HG03378 (cell line): Measurements from ENCODE around the gene ABCA1.
"Not testable (repeated sequence)": the region's sequence is repeated elsewhere in the genome, so short reads cannot be mapped to it uniquely, and the experiment has no call there.

ENCODE experiments used
- ATAC-seq: cut with Tn5 transposase; IDR thresholded peaks from one replicate; pipeline ENCODE4 v1.9.1; 2021; ENCODE audit warnings: mild to moderate bottlenecking, moderate library complexity; ENCODE audit not compliant: unreplicated experiment

The ABCA1 gene

DNA sequence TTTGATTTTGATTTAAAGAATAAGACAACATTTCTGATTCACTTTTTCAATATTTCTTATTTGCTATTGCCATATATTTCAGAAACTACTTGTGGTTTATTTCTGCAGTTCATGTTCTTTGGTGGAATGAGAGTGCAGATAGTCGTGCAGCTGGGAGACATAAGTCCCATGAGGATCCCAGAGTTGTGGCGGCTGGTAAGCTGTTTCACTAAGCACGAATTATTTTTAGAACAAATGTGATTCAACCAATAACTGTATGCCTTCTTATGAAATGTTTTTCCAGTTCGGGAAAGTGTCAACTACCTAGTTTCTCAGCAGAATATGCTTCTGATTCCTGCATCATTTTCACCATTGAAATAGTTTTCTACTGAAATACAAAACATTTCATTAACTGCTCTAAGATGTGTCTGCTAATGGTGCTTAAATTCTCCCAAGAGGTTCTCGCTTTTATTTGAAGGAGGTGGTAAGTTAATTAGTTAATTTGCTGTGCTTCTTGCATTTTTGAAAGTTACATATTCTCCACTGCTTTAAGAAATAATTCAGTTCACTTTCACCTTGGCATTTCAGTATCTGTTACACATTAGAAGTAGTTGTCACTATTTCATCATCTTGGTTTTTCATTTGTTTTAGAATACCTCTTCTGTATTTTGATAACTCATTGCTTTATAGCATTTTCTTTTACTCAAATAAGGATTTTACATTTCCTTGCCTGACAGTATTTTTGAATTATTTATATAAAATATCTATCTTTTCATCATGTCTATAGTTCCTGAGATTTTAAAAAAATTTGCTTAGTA is 155.0 kb downstream of the ABCA1 start:
- peak; percentile 42 for ATAC-seq

DNA sequence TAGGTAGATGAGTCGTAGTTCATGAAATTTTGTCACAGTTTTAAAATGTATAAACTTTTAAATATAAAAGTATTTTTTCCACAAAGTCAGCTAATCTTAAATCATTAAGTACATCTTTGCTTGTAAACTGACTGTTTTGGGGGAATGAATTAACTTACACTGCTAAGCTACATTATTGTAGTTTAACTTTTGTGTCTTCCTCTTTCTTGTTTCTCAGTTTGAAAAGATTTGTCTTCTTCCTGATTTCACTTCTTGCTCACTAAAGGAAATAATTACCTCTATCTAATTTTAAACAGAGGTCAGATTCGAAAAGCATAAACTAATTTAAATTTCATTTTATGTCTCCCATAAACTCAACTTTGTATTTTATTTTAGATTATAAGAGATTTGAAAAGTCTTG is 158.3 kb downstream of the ABCA1 start:
- peak; percentile 40 for ATAC-seq

DNA sequence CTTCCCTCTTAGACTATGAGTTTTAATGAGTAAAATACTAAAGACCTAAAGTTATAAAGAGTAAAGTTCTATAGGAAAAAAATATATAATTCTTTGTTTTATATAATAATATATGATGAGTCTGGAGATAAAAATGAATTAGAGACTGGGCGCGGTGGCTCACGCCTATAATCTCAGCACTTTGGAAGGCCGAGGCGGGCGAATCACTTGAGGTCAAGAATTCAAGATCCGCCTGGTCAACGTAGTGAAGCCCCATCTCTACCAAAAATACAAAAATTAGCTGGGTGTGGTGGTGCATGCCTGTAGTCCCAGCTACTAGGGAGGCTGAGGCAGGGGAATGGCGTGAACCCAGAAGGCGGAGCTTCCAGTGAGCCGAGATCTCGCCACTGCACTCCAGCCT is 158.9 kb downstream of the ABCA1 start:
- ATAC-seq: not testable (repeated sequence)

DNA sequence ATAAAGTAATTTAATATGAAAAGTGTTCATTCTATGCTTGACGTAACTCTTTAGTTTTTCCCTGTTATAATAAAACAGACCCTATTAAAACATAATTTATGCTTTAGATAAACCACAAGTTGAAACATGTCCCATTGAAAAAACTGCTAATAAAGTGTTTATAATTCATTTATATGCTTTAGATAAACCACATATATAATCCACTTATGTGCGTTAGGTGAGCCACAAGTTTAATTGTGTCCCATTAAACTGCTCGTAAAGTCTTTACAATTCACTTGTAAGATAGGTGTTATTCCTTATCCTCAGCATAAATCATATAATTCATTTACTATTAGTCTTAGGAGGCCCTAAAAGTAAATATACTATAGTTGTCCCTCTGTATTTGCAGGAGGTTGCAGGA is 160.4 kb downstream of the ABCA1 start:
- ATAC-seq: no peak

DNA sequence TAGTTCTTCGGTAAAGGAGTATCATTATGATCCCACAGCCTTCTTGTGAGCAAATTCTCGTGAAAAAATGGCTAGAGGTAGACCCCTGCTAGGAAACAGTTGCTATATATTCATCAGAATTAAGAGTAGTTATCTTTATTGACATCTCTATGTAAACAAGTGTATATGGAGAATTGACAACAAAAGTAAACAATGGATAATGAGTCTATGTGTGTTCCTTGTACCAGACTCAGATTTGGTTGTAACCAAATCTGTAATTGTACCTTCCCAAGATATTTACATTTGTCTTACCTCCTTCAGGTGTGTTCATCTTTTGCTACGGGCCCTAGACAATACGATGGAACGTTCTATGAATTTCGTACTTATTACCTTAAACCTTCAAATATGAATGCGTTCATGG is 161.9 kb downstream of the ABCA1 start:
- ATAC-seq: no peak

DNA sequence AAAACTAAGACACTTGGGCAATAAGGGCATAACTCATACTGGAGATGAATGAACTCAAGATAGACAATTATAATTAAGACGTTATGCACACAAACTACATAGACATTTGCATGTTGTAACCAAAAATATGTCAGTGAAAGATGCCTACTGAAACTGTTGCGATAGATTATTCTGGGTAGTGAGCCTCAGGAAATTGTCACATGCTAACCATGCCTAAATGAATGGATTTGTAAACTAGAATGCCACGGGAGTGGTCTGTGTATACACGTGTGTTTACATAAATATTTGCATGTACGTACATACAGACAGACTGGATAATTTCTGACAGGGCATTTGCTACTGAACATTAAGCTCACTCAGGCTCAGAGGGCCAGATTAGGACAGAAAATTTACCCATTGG is 162.8 kb downstream of the ABCA1 start:
- peak; percentile 44 for ATAC-seq

DNA sequence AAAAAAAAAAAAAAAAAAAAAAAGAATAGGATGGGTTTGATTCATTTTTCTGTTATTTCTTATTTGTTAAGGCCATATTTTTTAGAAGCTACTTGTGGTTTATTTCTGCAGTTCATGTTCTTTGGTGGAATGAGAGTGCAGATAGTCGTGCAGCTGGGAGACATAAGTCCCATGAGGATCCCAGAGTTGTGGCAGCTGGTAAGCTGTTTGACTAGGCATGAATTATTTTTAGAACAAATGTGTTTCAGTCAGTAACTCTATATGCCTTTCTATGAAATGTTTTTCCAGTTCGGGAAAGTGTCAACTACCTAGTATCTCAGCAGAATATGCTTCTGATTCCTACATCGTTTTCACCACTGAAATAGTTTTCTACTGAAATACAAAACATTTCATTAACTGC is 169.0 kb downstream of the ABCA1 start:
- peak; percentile 49 for ATAC-seq

DNA sequence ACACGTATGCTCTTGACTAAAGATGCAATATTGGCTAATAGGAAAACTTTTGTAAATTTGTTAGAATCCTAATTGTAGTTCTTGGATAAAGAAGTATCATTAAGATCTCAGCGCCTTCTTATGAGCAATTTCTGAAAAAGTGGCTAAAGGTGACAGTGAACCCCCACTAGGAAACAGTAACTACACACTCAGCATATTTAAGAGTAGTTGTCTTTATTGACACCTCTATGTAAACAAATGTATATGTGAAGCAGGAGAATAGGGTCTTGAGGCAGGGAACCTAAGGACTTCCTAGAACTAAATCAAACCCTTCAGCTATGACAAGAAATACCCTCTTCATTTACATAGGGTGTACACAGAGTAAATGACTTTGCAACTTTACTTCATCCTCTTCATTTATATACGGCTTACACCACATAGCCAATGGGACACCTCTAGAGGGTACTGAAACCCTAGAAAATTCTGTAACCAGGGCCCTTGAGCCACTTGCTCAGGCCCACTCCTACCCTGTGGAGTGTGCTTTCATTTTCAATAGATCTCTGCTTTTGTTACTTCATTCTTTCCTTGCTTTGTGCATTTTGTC is 177.7 kb downstream of the ABCA1 start:
- ATAC-seq: peak; percentile 37

DNA sequence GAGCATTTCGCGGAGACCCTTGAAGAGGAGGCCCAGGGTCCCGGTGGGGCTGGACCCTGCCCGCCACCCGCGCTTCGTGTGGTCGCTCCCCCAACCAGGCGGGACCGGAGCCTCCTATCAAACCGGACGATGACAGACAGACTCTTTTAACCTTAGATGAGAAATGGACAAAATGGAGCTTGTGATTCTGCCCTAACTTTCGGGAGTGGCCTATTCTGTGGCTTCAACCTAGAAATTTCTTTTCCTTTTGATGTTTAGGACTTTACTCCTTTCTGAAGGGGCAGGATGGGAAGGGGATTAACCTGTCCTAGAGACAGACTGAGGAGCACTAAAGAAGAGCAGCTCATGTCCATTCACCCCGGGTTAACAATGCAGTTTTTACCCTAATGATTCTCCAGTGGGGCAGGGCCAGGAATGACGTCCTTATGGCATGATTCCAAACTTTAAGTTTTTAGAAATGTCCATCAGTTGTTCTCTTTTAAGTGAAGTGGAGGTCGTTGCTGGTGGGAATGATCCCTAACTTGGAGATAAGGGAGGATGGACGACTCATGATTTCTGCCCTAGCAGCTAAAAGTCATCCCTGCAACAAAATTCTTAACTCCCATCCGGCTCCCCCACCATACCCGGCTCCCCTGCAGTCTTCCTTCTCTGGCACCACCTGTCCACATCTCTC is 179.5 kb downstream of the ABCA1 start:
- peak; percentile 0 for ATAC-seq

DNA sequence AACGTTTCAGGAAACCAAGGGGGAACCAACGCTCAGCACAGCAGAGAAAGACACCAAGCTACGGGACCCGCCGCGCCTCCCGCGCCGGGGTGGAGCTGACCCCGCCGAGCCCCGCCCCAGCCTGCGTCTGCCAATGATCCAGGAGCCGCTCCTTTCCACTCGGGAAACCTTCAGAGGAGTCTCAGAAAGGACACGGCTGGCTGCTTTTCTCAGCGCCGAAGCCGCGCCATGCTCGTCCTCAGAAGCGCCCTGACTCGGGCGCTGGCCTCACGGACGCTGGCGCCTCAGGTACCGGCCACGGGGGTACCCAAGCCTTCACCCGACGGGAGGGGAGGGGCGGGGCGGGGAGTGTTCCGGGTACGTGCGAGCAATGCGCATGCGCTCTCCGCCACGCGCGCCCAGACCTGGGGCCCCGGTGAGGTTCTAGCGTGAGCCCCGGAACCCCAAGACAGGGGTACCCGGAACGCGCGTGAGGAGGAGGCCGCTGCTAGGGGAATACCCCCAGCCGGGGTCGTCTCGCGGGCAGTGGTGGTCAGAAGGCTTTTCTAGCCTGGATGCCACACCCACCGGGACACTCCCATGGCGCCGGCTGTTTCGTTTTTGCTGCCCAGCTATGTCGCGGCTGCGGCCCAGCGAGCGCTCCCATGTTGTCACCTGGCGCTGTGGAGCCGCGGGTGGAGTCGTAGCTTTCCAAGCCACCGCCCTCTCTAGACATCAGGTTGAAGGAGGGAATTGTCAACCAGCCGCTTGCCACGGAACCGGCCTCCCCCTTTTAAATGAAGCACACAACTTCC is 180.2 kb downstream of the ABCA1 start, which contains the start of gene NIPSNAP3A:
NIPSNAP3A (plus strand) TSS at position 119 of the 794 bp plus-strand sequence; CDS start at position 229, 110 bp downstream.
- ATAC-seq: peak; percentile 75

DNA sequence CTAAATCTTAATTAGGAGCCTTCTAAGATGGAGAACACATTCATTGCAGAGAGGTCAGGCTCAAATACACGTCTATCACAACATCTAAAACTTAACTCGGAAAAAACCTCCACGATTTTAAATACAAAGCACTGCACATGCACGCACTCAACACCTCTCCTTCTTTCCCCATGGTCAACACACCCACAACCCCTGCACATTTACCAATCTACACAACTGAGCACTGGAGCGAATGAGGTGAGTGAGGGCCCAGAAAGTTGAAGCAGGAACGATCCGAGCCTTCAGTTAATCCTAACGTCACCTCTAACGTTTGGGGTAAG is 180.8 kb downstream of the ABCA1 start:
- ATAC-seq: no peak

DNA sequence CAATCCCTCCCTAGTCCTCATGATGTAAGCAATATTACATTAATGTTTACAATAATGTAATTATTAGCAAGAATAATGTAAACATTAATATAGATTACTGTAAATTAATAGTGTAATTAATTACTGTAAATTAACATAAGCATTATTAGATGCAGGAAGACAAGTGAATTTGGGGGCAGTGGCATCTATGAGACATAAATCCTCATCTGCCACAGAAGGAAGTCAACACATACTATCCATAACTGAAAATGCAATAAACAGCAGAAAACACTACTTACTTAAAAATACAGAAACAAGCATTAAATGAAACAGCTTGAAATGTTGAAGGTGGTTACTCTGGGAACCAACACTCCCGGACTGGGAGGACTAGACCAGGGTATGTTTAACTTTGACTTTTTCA is 181.2 kb downstream of the ABCA1 start:
- ATAC-seq: no peak

DNA sequence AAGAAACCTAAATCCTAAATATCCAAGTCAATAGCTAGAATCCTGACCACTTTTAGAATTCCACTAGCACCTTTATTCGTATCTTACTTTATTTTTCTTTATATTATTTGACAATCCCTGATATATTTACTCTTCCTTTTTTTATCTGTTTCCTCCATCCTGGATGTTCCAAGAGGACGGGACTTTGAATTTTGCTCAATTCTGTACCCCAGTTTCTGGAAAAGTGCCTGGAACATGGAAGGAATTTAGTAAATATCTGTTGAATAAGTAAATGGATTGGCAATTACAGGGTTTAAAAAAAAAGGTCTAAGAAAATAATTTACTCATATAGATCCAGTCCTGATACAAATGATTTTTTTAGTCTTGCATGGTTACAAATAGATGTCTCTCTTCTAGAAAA is 181.7 kb downstream of the ABCA1 start:
- no peak for ATAC-seq

DNA sequence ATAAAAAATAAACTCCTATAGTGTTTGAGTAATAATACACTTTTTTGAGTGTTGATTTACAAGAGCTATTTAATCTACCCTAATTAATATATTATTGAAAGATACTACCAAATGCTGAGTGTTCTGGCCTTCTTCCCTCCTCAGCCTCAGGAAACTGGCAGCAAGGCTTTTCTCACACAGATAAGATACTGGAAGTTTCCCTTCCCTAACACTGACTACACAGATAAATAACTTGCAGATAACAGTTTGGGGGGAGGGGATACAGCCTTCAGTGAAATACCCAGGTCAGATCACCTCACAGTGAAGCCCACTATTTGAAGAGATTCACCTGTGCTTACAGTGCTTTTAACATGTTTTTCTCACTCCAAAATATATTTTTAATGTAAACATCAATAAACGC is 182.1 kb downstream of the ABCA1 start:
- ATAC-seq: no peak

DNA sequence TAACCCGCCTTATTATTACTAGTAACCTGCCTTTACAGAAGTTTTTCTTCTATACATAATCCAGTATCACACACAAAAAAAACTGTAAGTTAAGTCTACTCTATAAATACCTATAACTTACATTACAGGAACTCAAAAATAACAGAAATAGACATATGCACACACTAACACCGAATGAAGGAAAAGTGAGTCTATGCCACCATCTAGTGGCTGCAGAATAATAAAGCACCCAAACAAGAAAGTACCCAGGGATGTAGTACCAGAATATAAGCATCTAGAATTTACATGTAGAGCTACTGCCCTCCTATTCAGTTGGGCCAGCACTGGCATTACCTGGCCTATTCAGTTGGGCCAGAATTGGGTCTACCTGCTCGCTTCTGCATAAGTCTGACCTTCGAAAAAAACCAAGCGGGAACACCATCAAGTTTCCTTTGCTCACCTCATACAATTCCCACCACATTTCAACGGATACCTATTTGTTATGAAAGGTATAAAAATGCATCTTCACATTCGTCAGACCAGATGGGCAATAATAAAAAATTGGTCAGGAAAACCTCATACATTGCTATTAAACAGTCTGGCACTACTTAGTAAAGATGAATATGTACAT is 184.5 kb downstream of the ABCA1 start:
- ATAC-seq: peak; percentile 60

DNA sequence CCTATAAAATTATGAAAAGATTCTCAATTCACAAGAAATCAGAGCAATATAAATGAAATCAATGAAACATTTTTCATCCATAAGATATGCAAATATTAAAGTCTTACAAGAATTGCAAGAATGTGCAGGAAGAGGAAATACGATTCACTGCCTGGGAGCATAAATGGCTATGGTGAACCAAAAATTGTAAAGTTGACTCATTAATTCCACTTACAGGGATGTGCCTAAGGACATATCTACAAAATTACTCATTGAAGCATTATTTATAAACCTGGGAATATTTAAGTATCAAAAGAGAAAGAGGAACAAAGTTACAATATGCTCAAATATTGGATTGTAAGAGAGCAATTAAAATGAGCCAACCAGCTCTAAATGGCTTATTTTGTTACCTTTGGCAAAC is 187.3 kb downstream of the ABCA1 start:
- ATAC-seq: no peak

DNA sequence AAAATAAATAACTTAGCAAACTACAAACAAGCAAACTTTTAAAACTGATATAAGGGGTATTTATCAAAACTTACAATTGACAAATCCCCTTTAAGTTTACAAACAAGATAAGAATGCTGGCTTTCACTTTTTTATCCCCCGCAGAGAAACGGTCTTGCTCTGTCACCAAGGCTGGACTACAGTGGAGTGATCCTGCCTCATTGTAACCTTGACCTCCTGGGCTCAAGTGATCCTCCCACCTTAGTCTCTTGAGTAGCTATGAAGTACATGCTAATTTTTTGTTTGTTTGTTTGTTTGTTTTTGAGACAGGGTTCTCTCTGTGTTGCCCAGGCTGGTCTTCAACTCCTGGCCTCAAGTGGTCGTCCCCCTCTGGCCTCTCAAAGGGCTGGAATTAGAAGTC is 189.5 kb downstream of the ABCA1 start:
- no peak for ATAC-seq
